HG03139 (cell line): ENCODE measurements around the gene ACVR1.
"Not testable (repeated sequence)": the region's sequence is repeated elsewhere in the genome, so short reads cannot be mapped to it uniquely, and the experiment has no call there.

Experiments
- ATAC-seq: cut with Tn5 transposase; IDR thresholded peaks from one replicate; pipeline ENCODE4 v1.9.1; 2021; ENCODE audit not compliant: unreplicated experiment

ACVR1 gene

DNA sequence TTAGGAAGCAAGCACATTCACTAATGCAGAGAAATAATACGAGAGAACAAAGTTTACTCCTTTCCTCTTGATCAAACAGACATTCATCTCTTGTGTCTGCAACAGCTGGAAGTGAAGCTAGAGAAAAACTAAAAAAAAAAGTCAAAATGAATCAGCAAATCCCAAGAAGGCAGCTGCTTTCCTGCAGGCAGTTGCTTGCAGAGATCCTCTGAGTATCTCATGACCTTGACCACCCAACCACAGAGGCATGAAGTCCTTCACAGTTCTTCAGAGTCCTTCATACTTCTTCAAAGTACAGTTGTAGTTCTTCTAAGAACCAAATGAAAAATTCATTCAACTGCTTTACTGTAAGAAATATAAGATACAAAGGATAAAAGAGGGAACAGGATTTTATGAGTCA is 150.3 kb downstream of the ACVR1 start:
- ATAC-seq = no peak

GRCh38 chr2:157722580-157723234 is 153.4 kb downstream of the ACVR1 start:
- ATAC-seq = no peak

DNA sequence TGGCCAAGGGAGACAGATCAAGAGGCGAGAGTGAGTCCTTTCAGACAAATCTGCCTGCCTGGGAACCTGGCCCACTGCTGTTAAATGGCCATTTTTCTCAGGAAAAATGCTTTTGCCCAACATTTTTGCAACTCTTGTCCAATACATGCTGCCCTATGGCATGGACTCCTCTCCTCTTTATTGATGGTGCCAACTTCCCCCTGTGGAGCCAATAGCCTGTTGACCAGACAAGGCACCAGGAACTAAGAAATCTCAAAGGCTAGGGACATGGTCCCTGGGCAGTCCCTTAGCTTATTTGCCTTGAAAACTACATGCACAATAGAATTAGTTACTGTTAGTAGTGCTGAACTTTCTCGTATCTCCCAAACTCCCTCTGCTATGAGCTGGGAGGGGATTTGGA is 155.6 kb downstream of the ACVR1 start:
- no peak for ATAC-seq

GRCh38 chr2:157704653-157705052 is 171.5 kb downstream of the ACVR1 start:
- ATAC-seq = not testable (repeated sequence)

- not testable (repeated sequence) for ATAC-seq
Observed at GRCh38 chr2:157704148-157704547, 172.0 kb downstream of the ACVR1 start.

DNA sequence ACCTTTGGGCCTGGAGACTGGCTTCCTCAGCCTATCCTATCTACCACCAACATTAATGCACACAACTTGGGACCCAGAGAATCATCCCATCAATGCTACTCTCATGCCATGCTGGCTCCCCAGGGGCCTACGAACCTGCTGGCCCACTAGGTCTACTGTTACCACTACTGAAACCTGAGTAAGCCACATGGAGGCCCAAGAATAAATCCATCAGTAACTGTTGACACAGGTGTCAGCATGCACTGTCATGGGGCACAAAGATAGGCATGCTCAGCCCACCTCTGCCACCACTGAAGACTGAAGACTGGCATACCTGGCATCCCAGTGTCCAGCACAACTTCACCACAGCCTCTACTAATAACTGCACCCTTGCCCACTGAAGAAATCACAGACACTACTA is 176.3 kb downstream of the ACVR1 start:
- no peak for ATAC-seq

GRCh38 chr2:157699009-157699408 is 177.1 kb downstream of the ACVR1 start:
- ATAC-seq = no peak

DNA sequence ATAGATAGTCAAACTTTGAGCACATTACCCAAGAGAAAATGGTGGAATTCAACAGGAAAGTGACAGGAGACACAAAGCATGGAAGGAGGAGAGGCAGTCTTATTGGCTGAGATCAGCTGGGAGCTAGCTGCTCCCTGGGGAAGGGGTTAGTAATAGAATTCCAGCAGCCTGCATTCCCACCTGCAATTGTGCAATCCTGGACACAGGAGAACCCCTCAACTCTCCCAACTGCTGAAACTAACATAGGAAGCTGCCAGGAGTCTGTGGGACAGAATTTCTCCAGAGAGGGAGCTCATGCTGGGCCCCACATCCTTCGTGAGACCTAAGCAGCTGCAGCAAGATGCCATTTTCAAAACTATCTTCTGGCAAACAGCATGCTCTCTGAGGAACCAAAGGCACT is 177.7 kb downstream of the ACVR1 start:
- ATAC-seq = no peak

DNA sequence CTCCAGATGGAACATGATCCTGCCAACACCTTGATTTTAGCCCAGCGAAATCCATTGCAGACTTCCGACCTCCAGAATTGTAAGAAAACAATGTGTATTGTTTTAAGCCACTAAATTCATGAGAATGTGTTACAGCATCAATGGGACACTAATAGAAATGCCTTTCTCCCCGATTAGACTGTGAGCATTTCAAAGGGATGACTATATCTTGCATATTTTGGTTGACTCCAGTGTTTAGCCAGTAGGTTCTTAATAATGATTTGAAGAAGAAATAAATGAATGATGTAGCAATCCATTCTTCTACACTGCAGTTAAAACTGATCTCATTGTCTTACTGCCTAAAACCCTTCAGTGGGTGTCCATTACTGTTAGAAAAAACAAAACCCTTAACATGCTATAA is 180.1 kb downstream of the ACVR1 start:
- no peak for ATAC-seq

DNA sequence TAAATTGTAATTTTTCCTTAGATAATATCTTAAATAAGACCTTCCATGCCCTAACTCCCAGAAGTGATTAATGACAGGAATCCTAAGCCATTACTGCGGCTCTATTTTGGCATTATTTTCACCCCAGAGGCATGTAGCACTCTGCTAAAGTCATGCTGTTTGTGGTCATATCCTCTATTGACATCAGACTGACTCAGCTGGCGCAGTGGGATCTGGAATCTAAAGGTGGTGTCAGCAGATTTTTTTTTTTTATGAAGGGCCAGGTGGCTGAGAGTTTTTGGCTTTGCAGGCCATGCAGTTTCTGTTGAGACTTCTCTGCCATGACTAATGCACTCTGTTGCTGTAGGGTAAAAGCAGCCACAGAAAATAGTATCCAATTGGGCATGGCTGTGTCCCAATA is 183.4 kb downstream of the ACVR1 start:
- no peak for ATAC-seq

DNA sequence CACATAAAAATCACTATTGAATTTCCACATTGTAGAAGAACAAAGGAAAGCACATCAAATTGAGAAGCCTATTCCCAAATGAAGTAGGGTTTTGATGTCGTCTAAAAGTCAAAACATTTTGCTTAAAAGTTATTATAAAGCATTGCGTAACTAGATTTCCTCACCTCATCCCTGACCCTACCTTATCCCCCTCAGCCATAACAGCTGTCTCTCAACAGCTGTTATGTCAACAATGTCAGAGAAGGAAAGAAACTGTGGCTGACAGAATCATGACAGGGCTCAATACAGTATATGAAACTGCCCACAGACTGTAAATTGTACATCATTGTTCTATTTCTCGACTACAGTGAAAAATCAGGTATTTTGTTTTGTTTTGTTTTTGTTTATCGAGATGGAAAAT is 184.4 kb downstream of the ACVR1 start:
- ATAC-seq = no peak

GRCh38 chr2:157691131-157691530 is 185.0 kb downstream of the ACVR1 start:
- no peak for ATAC-seq
